HCT116 (cell line): ENCODE results near the gene STRAP. TPM values are rescaled to one million over a fixed set of nuclear protein-coding genes. Genes with fewer than 3 reads are reported as not detected.

Source experiments
- ATAC-seq: fragments of 200-7000 bp; cut with Tn5 transposase; 2 replicates; pipeline ENCODE4 v1.9.1; 2020; ENCODE audit warnings: mild to moderate bottlenecking, moderate library complexity
- BruUV-seq: library from RNA; stranded (reverse); fragments of 400-500 nt; replicated peaks from 2 replicates; lab custom pipeline; 2021; lab: Mats Ljungman, UMichigan
- CTCF ChIA-PET: fragments of 300-600 bp; sonication (Branson Sonifier 250); formaldehyde crosslinking; loops from one replicate; lab custom pipeline; 2021; ENCODE audit warnings: antibody characterized with exemption; lab: Charles Lee
- POLR2A ChIA-PET: fragments of 300-600, 350-600 bp; sonication (Branson Sonifier 250); formaldehyde crosslinking; loops from one replicate; lab custom pipeline; 2021; ENCODE audit warnings: antibody characterized with exemption; lab: Charles Lee
- RAD21 ChIA-PET, 2 experiments: fragments of 300-600 bp; sonication (Branson Sonifier 250); formaldehyde crosslinking; loops; one replicate each; lab custom pipeline; 2023; ENCODE audit warnings: low total read pairs in 2 of 2; ENCODE audit not compliant: uncharacterized antibody in 2 of 2, unreplicated experiment in 2 of 2, low non-redundant PET in 1 of 2; lab: Charles Lee
- DNase-seq: peaks from one replicate; pipeline ENCODE4 v3.0.0-alpha.2; 2010; ENCODE audit warnings: low read depth, low spot score
- H2AFZ ChIP-seq: fragments of 200-600 bp; shearing (Covaris generic), sonication (generic); 2 replicates; pipeline ENCODE4 v1.6.1; 2017; ENCODE audit warnings: low read depth, mixed run types, mixed read lengths, antibody characterized with exemption, low read length; ENCODE audit not compliant: poor library complexity, severe bottlenecking
- H3K27ac ChIP-seq: 2 replicates; pipeline ENCODE4 v1.5.1; 2012; ENCODE audit warnings: low read depth, low read length
- H3K27me3 ChIP-seq: fragments of 200-600 bp; sonication (generic); 2 replicates; pipeline ENCODE4 v1.6.1; 2016; ENCODE audit warnings: mixed run types, low read length, mixed read lengths; ENCODE audit not compliant: insufficient read depth
- H3K36me3 ChIP-seq, 2 experiments: fragments of 200-500 bp in 1 of 2; fragments of 200-600 bp in 1 of 2; sonication (Bioruptor generic) in 1 of 2; sonication (generic) in 1 of 2; 2 replicates each; pipeline versions ENCODE4 v1.5.1 to v1.6.1; 2014 to 2016; ENCODE audit warnings: low read length in 2 of 2, inconsistent platforms in 1 of 2, mixed read lengths in 1 of 2, mixed run types in 1 of 2; ENCODE audit not compliant: insufficient read depth in 2 of 2, control insufficient read depth in 1 of 2
- H3K4me1 ChIP-seq, 2 experiments: fragments of 200-600 bp in 1 of 2; sonication (generic) in 1 of 2; 2 replicates each; pipeline versions ENCODE4 v1.5.1 to v1.6.1; 2012 to 2017; ENCODE audit warnings: low read length in 2 of 2, inconsistent platforms in 1 of 2, mild to moderate bottlenecking in 1 of 2, mixed read lengths in 1 of 2, mixed run types in 1 of 2, moderate library complexity in 1 of 2; ENCODE audit not compliant: insufficient read depth in 2 of 2, control insufficient read depth in 1 of 2
- H3K4me2 ChIP-seq: fragments of 200-600 bp; sonication (generic); 2 replicates; pipeline ENCODE4 v1.6.1; 2017; ENCODE audit warnings: mixed run types, low read length, mixed read lengths
- H3K4me3 ChIP-seq, 2 experiments: fragments of 200-600 bp in 1 of 2; sonication (generic) in 1 of 2; replicated peaks in 1 of 2; 2 replicates each; pipeline ENCODE4 v1.5.1; 2011 to 2016; ENCODE audit warnings: low read length in 2 of 2, control low read depth in 1 of 2, low read depth in 1 of 2, mild to moderate bottlenecking in 1 of 2, mixed read lengths in 1 of 2, mixed run types in 1 of 2
- H3K79me2 ChIP-seq: fragments of 200-600 bp; sonication (generic); 2 replicates; pipeline ENCODE4 v1.6.1; 2017; ENCODE audit warnings: mild to moderate bottlenecking, mixed run types, low read length, moderate library complexity, mixed read lengths; ENCODE audit not compliant: insufficient read depth
- H3K9ac ChIP-seq: fragments of 200-600 bp; sonication (generic); 2 replicates; pipeline ENCODE4 v1.6.1; 2016; ENCODE audit warnings: low read length, mixed read lengths
- H3K9me2 ChIP-seq: fragments of 200-600 bp; sonication (generic), shearing (Covaris generic); 2 replicates; pipeline ENCODE4 v1.6.1; 2017; ENCODE audit warnings: mixed run types, mild to moderate bottlenecking, moderate library complexity; ENCODE audit not compliant: insufficient read depth
- H3K9me3 ChIP-seq, 2 experiments: fragments of 200-500 bp in 1 of 2; fragments of 200-600 bp in 1 of 2; sonication (Bioruptor generic) in 1 of 2; sonication (generic) in 1 of 2; 2 replicates each; pipeline ENCODE4 v1.6.1; 2014 to 2017; ENCODE audit warnings: low read length in 2 of 2, mixed read lengths in 2 of 2, inconsistent platforms in 1 of 2, low read depth in 1 of 2, mild to moderate bottlenecking in 1 of 2, mixed run types in 1 of 2, moderate library complexity in 1 of 2; ENCODE audit not compliant: control insufficient read depth in 1 of 2, insufficient read depth in 1 of 2
- H4K20me1 ChIP-seq: fragments of 200-600 bp; sonication (generic), shearing (Covaris generic); 2 replicates; pipeline ENCODE4 v1.6.1; 2017; ENCODE audit warnings: mixed run types, mild to moderate bottlenecking, moderate library complexity; ENCODE audit not compliant: insufficient read depth
- ATF3 ChIP-seq: IDR thresholded peaks from 2 replicates; pipeline ENCODE4 v1.6.1; 2012
- CBX3 ChIP-seq: IDR thresholded peaks from 2 replicates; pipeline ENCODE4 v1.6.1; 2012; ENCODE audit warnings: low read depth
- CEBPB ChIP-seq: IDR thresholded peaks from 2 replicates; pipeline ENCODE4 v1.6.1; 2012; ENCODE audit warnings: low read depth
- CTCF ChIP-seq, 3 experiments: fragments of 200-600 bp in 1 of 3; sonication (generic) in 1 of 3; IDR thresholded peaks in 2 of 3; conservative IDR thresholded peaks in 1 of 3; 2 replicates each; pipeline ENCODE4 v1.5.1; 2012 to 2017; ENCODE audit warnings: low read depth in 2 of 3, low read length in 2 of 3, antibody characterized with exemption in 1 of 3, borderline replicate concordance in 1 of 3, control low read depth in 1 of 3, mild to moderate bottlenecking in 1 of 3, mixed read lengths in 1 of 3, mixed run types in 1 of 3, moderate library complexity in 1 of 3; ENCODE audit not compliant: insufficient read depth in 1 of 3
- ELF1 ChIP-seq: IDR thresholded peaks from 2 replicates; pipeline ENCODE4 v1.6.1; 2012; ENCODE audit warnings: low read depth, borderline replicate concordance
- EZH2 ChIP-seq: fragments of 200-600 bp; sonication (generic); IDR thresholded peaks from 2 replicates; pipeline ENCODE4 v1.6.1; 2017; ENCODE audit warnings: antibody characterized with exemption, mixed run types
- FOSL1 ChIP-seq: IDR thresholded peaks from 2 replicates; pipeline ENCODE4 v1.6.1; 2012; ENCODE audit warnings: low read depth
- JUND ChIP-seq: IDR thresholded peaks from 2 replicates; pipeline ENCODE4 v1.6.1; 2012
- MAX ChIP-seq: IDR thresholded peaks from 2 replicates; pipeline ENCODE4 v1.6.1; 2012
- POLR2A ChIP-seq: IDR thresholded peaks from 2 replicates; pipeline ENCODE4 v1.7.0; 2011; ENCODE audit warnings: borderline replicate concordance; ENCODE audit not compliant: insufficient read depth, insufficient read length; ENCODE audit errors: extremely low read depth
- POLR2AphosphoS5 ChIP-seq: IDR thresholded peaks from 2 replicates; pipeline ENCODE4 v1.6.1; 2011; ENCODE audit warnings: mild to moderate bottlenecking, low read depth, low read length, moderate library complexity
- RAD21 ChIP-seq: IDR thresholded peaks from 2 replicates; pipeline ENCODE4 v1.6.1; 2012; ENCODE audit warnings: low read depth, mild to moderate bottlenecking
- REST ChIP-seq: IDR thresholded peaks from 2 replicates; pipeline ENCODE4 v1.6.1; 2012; ENCODE audit warnings: low read depth
- SIN3A ChIP-seq: IDR thresholded peaks from 2 replicates; pipeline ENCODE4 v1.6.1; 2012; ENCODE audit warnings: low read depth
- SP1 ChIP-seq: IDR thresholded peaks from 2 replicates; pipeline ENCODE4 v1.6.1; 2012; ENCODE audit warnings: low read depth
- SRF ChIP-seq: IDR thresholded peaks from 2 replicates; pipeline ENCODE4 v1.6.1; 2012; ENCODE audit warnings: low read depth
- TCF7L2 ChIP-seq: IDR thresholded peaks from 2 replicates; pipeline ENCODE4 v1.7.0; 2011; ENCODE audit warnings: borderline replicate concordance, inconsistent platforms; ENCODE audit not compliant: insufficient read depth, insufficient read length; ENCODE audit errors: extremely low read depth
- YY1 ChIP-seq: IDR thresholded peaks from 2 replicates; pipeline ENCODE4 v1.6.1; 2011; ENCODE audit warnings: low read length, low read depth, moderate library complexity, mild to moderate bottlenecking; ENCODE audit not compliant: insufficient replicate concordance; ENCODE audit errors: extremely low read depth
- ZFX ChIP-seq: fragments of 450-650 bp; IDR thresholded peaks from 2 replicates; pipeline ENCODE4 v1.6.1; 2017
- ZNF274 ChIP-seq: fragments of 200-500 bp; sonication (Bioruptor generic); IDR thresholded peaks from 2 replicates; pipeline ENCODE4 v1.6.1; 2014; ENCODE audit warnings: mild to moderate bottlenecking, low read depth, low read length, inconsistent platforms
- intact Hi-C: fragments of 100-400 bp; cut with micrococcal nuclease; formaldehyde crosslinking; loops from 2 replicates; pipeline ENCODE4 v1.10.0; 2022
- total RNA-seq: library from RNA; stranded (reverse); gene quantifications from one replicate; pipeline ENCODE4 v1.2.1, GENCODE V29; 2021; ENCODE audit not compliant: unreplicated experiment

The STRAP gene
- total RNA-seq, 1 experiment from 2014 or later, result 156 TPM

- Histone ChIP-seq H3K9me2 (no peaks in the 10 kb centered on the region), H3K4me1 (no peaks in the 10 kb centered on the region), H4K20me1 (peaks cover 20% of the 10 kb centered on the region; the same call in 1 of the 2 replicates), H3K27ac (no peak overlapping the region), H3K4me2 (no peak overlapping the region), H3K9me3 (no peaks in the 10 kb centered on the region), H3K4me3 (no peak overlapping the region), H3K9ac (no peak overlapping the region), H3K27me3 (no peaks in the 10 kb centered on the region), H3K79me2 (peaks cover 67% of the 10 kb centered on the region), H2AFZ (no peak overlapping the region), H3K36me3 (peaks cover 47 to 67% of the 10 kb centered on the region in 2 experiments)
- RAD21 ChIA-PET, result no interaction called here
- TF ChIP-seq POLR2A (no peak), TCF7L2 (no peak), MAX (no peak), FOSL1 (no peak), ZFX (no peak), REST (no peak), EZH2 (no peak), JUND (no peak), CBX3 (no peak), RAD21 (no peak), ATF3 (no peak), SIN3A (no peak), YY1 (no peak), POLR2AphosphoS5 (no peak), CEBPB (no peak), SP1 (no peak), SRF (no peak), ZNF274 (no peak), CTCF (IDR thresholded peaks at IDR 0.05 in 2 of 3, conservative IDR thresholded peaks at IDR 0.05 in 1 of 3; ENCODE audit: borderline replicate concordance in 1 of 3, insufficient read depth in 1 of 3, low read depth in 2 of 3, low read length in 2 of 3) (no peak), ELF1 (no peak)
- POLR2A ChIA-PET, result interaction anchor here (1.6 kb wide), 1 partner anchor 15 kb away, joined by 4 read pairs; the partner anchor contains the start of gene STRAP
- no peak for DNase-seq
- CTCF ChIA-PET, result interaction anchor here (0.7 to 3.0 kb wide), 2 partner anchors 12 to 365 kb away, joined by 3 to 13 read pairs; no protein-coding TSS in a partner anchor
- intact Hi-C loops, result no loop called here
- no TSS peak for BruUV-seq
- no peak for ATAC-seq
These were observed 15.2 kb downstream of the STRAP start for GRCh38 chr12:15897433-15897832.
